Effector memory CD4-positive, alpha-beta T cell (primary cell): ENCODE data around the gene TRDN.

Experiments
- DNase-seq, 3 donors: peaks; one replicate each; pipeline ENCODE4 v3.0.0-alpha.2; 2020
- H3K27ac ChIP-seq: 2 replicates; pipeline ENCODE4 v1.7.0; 2013; ENCODE audit warnings: mild to moderate bottlenecking, low read length, moderate library complexity; ENCODE audit not compliant: insufficient read depth, poor library complexity, severe bottlenecking
- H3K27me3 ChIP-seq: replicated peaks from 2 replicates; pipeline ENCODE4 v1.7.0; 2013; ENCODE audit warnings: mild to moderate bottlenecking, low read length; ENCODE audit not compliant: insufficient read depth, control insufficient read depth, poor library complexity, severe bottlenecking
- H3K36me3 ChIP-seq: 2 replicates; pipeline ENCODE4 v1.7.0; 2013; ENCODE audit warnings: mild to moderate bottlenecking, low read length, moderate library complexity; ENCODE audit not compliant: control insufficient read depth, insufficient read depth
- H3K4me1 ChIP-seq: 2 replicates; pipeline ENCODE4 v1.7.0; 2013; ENCODE audit warnings: low read length, mild to moderate bottlenecking; ENCODE audit not compliant: control insufficient read depth, insufficient read depth, poor library complexity, severe bottlenecking
- H3K4me3 ChIP-seq: 2 replicates; pipeline ENCODE4 v1.7.0; 2013; ENCODE audit warnings: low read length, low read depth, mild to moderate bottlenecking; ENCODE audit not compliant: insufficient read depth, poor library complexity, severe bottlenecking
- H3K9me3 ChIP-seq: 2 replicates; pipeline ENCODE4 v1.7.0; 2013; ENCODE audit warnings: mild to moderate bottlenecking, low read length, moderate library complexity; ENCODE audit not compliant: control insufficient read depth

TRDN gene

GRCh38 chr6:123659960-123660748 is 23.4 kb upstream of the TRDN start:
- H3K36me3 ChIP-seq, result no peaks in the 10 kb centered on the region
- no peak for DNase-seq
- H3K4me1 ChIP-seq, result no peaks in the 10 kb centered on the region
- H3K27ac ChIP-seq, result no peak overlapping the region
- H3K9me3 ChIP-seq, result no peaks in the 10 kb centered on the region
- H3K4me3 ChIP-seq, result no peak overlapping the region
- no peaks in the 10 kb centered on the region for H3K27me3 ChIP-seq

- Histone ChIP-seq H3K4me3 (no peak overlapping the region), H3K9me3 (no peaks in the 10 kb centered on the region), H3K36me3 (no peaks in the 10 kb centered on the region), H3K27ac (no peak overlapping the region), H3K27me3 (no peaks in the 10 kb centered on the region), H3K4me1 (no peaks in the 10 kb centered on the region)
- no peak for DNase-seq
Observed at GRCh38 chr6:123658848-123659247, 22.1 kb upstream of the TRDN start.

- Histone ChIP-seq H3K4me1 (no peaks in the 10 kb centered on the region), H3K4me3 (no peak overlapping the region), H3K27me3 (no peaks in the 10 kb centered on the region), H3K27ac (no peak overlapping the region), H3K9me3 (no peaks in the 10 kb centered on the region), H3K36me3 (no peaks in the 10 kb centered on the region)
- DNase-seq, result no peak
Observed at GRCh38 chr6:123655521-123656306, 19.0 kb upstream of the TRDN start.

- Histone ChIP-seq H3K27me3 (no peaks in the 10 kb centered on the region), H3K9me3 (no peaks in the 10 kb centered on the region), H3K4me3 (no peak overlapping the region), H3K27ac (no peak overlapping the region), H3K4me1 (no peaks in the 10 kb centered on the region), H3K36me3 (no peaks in the 10 kb centered on the region)
- no peak for DNase-seq
Observed at GRCh38 chr6:123648723-123649122, 12.0 kb upstream of the TRDN start.

GRCh38 chr6:123648020-123648580 is 11.3 kb upstream of the TRDN start:
- H3K36me3 ChIP-seq, result no peaks in the 10 kb centered on the region
- H3K27me3 ChIP-seq, result no peaks in the 10 kb centered on the region
- no peaks in the 10 kb centered on the region for H3K9me3 ChIP-seq
- DNase-seq, result no peak
- H3K27ac ChIP-seq, result no peak overlapping the region
- no peak overlapping the region for H3K4me3 ChIP-seq
- no peaks in the 10 kb centered on the region for H3K4me1 ChIP-seq

- no peak for DNase-seq
- H3K27me3 ChIP-seq, result no peaks in the 10 kb centered on the region
- no peak overlapping the region for H3K4me3 ChIP-seq
- H3K4me1 ChIP-seq, result no peaks in the 10 kb centered on the region
- no peaks in the 10 kb centered on the region for H3K9me3 ChIP-seq
- H3K36me3 ChIP-seq, result no peaks in the 10 kb centered on the region
- H3K27ac ChIP-seq, result no peak overlapping the region
Observed at GRCh38 chr6:123641497-123641896, 4.7 kb upstream of the TRDN start.

GRCh38 chr6:123640567-123641187 is 3.9 kb upstream of the TRDN start:
- H3K27me3 ChIP-seq, result no peaks in the 10 kb centered on the region
- no peaks in the 10 kb centered on the region for H3K36me3 ChIP-seq
- DNase-seq, result no peak
- no peaks in the 10 kb centered on the region for H3K9me3 ChIP-seq
- H3K27ac ChIP-seq, result no peak overlapping the region
- H3K4me1 ChIP-seq, result no peaks in the 10 kb centered on the region
- H3K4me3 ChIP-seq, result no peak overlapping the region

GRCh38 chr6:123638865-123639264 is 2.1 kb upstream of the TRDN start:
- Histone ChIP-seq H3K27me3 (no peaks in the 10 kb centered on the region), H3K4me3 (no peak overlapping the region)

GRCh38 chr6:123636282-123636681 is 468 bp downstream of the TRDN start:
- Histone ChIP-seq H3K36me3 (no peaks in the 10 kb centered on the region), H3K9me3 (no peaks in the 10 kb centered on the region), H3K27me3 (no peaks in the 10 kb centered on the region), H3K27ac (no peak overlapping the region), H3K4me1 (no peaks in the 10 kb centered on the region), H3K4me3 (no peak overlapping the region)
- no peak for DNase-seq

More at GRCh38 chr6:123638865-123639264, 2.1 kb upstream of the TRDN start:
- Histone ChIP-seq H3K36me3 (no peaks in the 10 kb centered on the region), H3K4me1 (no peaks in the 10 kb centered on the region), H3K27ac (no peak overlapping the region), H3K9me3 (no peaks in the 10 kb centered on the region)
- no peak for DNase-seq
